Lower leg skin (tissue), 4 donors: ENCODE measurements around the gene MLF2. TPM values are rescaled to one million over a fixed set of nuclear protein-coding genes. Genes with fewer than 3 reads are reported as not detected.

Source experiments
- DNase-seq, 2 donors: peaks; one replicate each; pipeline ENCODE4 v3.0.0-alpha.2; 2019; ENCODE audit warnings: low spot score in 2 of 2
- H3K4me3 ChIP-seq: fragments of 200-600 bp; sonication (generic); 2 replicates; pipeline ENCODE4 v1.5.1; 2017; ENCODE audit warnings: mild to moderate bottlenecking, low read depth; ENCODE audit not compliant: poor library complexity, severe bottlenecking
- POLR2A ChIP-seq, 2 donors: fragments of 450-650 bp; IDR thresholded peaks; one replicate each; pipeline ENCODE4 v1.6.1; 2016 to 2017; ENCODE audit warnings: antibody characterized with exemption in 2 of 2, mild to moderate bottlenecking in 1 of 2, moderate library complexity in 1 of 2
- WGBS, 2 donors: methylation state at CpG; one replicate each; pipeline ENCODE4 v1.1.5; 2018; 5-methylcytosine and 5-hydroxymethylcytosine counted together
- intact Hi-C: fragments of 100-400 bp; cut with DNase I; formaldehyde crosslinking; loops from one replicate; pipeline ENCODE4 v1.15.0; 2023; ENCODE audit warnings: low total_unique reads
- total RNA-seq, 4 donors: library from RNA; depleted of rRNA; stranded (reverse); fragments of >200 nt; gene quantifications; one replicate each; pipeline ENCODE4 v1.1.0, GENCODE V29; 2016
- TF ChIP-seq, protein P1 (sequence below), 3 donors: fragments of 450-650 bp; IDR thresholded peaks; one replicate each; pipeline ENCODE4 v1.5.1; 2016; ENCODE audit warnings: antibody characterized with exemption in 3 of 3, mild to moderate bottlenecking in 3 of 3, moderate library complexity in 2 of 3

MLF2 gene
- total RNA-seq, 4 donors from 2014 or later: 140 to 196 (median 175) TPM

- DNase-seq: no peak
Measured at GRCh38 chr12:6779708-6780432, 26.9 kb upstream of the MLF2 start.

GRCh38 chr12:6778574-6779550 is 25.9 kb upstream of the MLF2 start:
- peak; percentile 94 to 99 for DNase-seq
- intact Hi-C loops: loop anchor here (2.0 kb wide), 1 partner anchor 24 kb away; no protein-coding TSS in a partner anchor

More at GRCh38 chr12:6779708-6780432, 26.9 kb upstream of the MLF2 start:
- no peak overlapping the region for H3K4me3 ChIP-seq
- intact Hi-C loops: loop anchor here (2.0 kb wide), 1 partner anchor 25 kb away; no protein-coding TSS in a partner anchor
- TF ChIP-seq POLR2A (IDR thresholded peaks at IDR 0.05): no peak
- TF ChIP-seq, protein P1, sequence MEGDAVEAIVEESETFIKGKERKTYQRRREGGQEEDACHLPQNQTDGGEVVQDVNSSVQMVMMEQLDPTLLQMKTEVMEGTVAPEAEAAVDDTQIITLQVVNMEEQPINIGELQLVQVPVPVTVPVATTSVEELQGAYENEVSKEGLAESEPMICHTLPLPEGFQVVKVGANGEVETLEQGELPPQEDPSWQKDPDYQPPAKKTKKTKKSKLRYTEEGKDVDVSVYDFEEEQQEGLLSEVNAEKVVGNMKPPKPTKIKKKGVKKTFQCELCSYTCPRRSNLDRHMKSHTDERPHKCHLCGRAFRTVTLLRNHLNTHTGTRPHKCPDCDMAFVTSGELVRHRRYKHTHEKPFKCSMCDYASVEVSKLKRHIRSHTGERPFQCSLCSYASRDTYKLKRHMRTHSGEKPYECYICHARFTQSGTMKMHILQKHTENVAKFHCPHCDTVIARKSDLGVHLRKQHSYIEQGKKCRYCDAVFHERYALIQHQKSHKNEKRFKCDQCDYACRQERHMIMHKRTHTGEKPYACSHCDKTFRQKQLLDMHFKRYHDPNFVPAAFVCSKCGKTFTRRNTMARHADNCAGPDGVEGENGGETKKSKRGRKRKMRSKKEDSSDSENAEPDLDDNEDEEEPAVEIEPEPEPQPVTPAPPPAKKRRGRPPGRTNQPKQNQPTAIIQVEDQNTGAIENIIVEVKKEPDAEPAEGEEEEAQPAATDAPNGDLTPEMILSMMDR (IDR thresholded peaks at IDR 0.05): no peak
- 75 to 76% methylated on average over 6 of the region's 6 CpGs for WGBS, 2 donors

DNA sequence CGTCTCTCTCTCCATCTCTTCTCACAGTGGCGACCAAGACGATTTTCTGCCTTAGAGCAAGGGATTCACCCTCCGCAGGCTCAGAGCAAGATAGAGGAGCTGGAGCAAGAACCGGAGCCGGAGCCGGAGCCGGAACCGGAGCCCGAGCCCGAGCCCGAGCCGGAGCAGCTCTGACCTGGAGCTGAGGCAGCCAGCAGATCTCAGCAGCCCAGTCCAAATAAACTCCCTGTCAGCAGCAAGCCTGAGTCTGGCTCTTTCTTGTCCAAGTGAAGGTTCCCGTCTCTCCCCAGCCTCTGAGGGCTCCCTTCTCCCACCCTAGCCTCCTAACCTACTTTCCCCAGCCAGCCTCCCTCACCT is 25.3 kb upstream of the MLF2 start:
- no peak for TF ChIP-seq POLR2A (IDR thresholded peaks at IDR 0.05)
- TF ChIP-seq, protein P1 (IDR thresholded peaks at IDR 0.05): no peak
- intact Hi-C loops: loop anchor here (2.0 kb wide), 1 partner anchor 23 kb away; no protein-coding TSS in a partner anchor
- H3K4me3 ChIP-seq: no peak overlapping the region
- WGBS, 2 donors: 25 to 32% methylated on average over 14 of the region's 14 CpGs
- DNase-seq: no peak

More at GRCh38 chr12:6778574-6779550, 25.9 kb upstream of the MLF2 start:
- TF ChIP-seq, protein P1 (IDR thresholded peaks at IDR 0.05): peak in 1 of 3 donors; percentile 88
- no peak for TF ChIP-seq POLR2A (IDR thresholded peaks at IDR 0.05)
- 3 to 4% methylated on average over 35 of the region's 35 CpGs for WGBS, 2 donors
- H3K4me3 ChIP-seq: no peak overlapping the region

DNA sequence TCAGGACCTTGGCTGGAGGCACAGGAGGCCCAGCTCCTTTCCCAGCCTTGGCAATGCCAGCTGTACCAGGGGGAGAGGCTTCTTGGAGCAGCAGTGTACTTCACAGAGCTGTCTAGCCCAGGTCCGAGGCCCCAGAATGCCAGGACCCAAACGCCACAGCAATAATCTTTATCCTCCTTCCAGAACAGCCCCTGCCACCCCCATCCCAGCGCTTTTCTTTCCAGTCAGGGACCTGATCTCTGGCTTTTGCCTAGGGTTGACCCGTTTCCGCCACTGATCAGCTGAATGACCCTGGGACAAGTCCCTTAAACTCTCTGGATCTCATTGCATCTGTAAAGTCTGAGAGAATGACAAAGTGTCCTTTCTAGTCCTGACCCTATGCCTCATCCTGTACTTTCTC is 24.4 kb upstream of the MLF2 start:
- no peak for DNase-seq
- TF ChIP-seq, protein P1 (IDR thresholded peaks at IDR 0.05): no peak
- no peak for TF ChIP-seq POLR2A (IDR thresholded peaks at IDR 0.05)
- 92 to 97% methylated on average over 5 of the region's 5 CpGs for WGBS, 2 donors
- intact Hi-C loops: no loop called here
- H3K4me3 ChIP-seq: no peak overlapping the region

GRCh38 chr12:6775185-6776174 is 22.5 kb upstream of the MLF2 start:
- intact Hi-C loops: no loop called here
- TF ChIP-seq, protein P1 (IDR thresholded peaks at IDR 0.05): no peak
- TF ChIP-seq POLR2A (IDR thresholded peaks at IDR 0.05): no peak
- WGBS, 2 donors: 84 to 86% methylated on average over 16 of the region's 16 CpGs
- no peak for DNase-seq
- no peak overlapping the region for H3K4me3 ChIP-seq
